ELF-1 (cell line): ENCODE measurements around the gene TIMP3.
A peak's percentile ranks its signal among the peaks of the same experiment; 100 is the strongest.
"Not testable (repeated sequence)": the region's sequence is repeated elsewhere in the genome, so short reads cannot be mapped to it uniquely, and the experiment has no call there.

Source experiments
- DNase-seq: peaks from one replicate; pipeline ENCODE4 v3.0.0-alpha.2; 2016; ENCODE audit warnings: low read depth, low spot score

The TIMP3 gene

DNA sequence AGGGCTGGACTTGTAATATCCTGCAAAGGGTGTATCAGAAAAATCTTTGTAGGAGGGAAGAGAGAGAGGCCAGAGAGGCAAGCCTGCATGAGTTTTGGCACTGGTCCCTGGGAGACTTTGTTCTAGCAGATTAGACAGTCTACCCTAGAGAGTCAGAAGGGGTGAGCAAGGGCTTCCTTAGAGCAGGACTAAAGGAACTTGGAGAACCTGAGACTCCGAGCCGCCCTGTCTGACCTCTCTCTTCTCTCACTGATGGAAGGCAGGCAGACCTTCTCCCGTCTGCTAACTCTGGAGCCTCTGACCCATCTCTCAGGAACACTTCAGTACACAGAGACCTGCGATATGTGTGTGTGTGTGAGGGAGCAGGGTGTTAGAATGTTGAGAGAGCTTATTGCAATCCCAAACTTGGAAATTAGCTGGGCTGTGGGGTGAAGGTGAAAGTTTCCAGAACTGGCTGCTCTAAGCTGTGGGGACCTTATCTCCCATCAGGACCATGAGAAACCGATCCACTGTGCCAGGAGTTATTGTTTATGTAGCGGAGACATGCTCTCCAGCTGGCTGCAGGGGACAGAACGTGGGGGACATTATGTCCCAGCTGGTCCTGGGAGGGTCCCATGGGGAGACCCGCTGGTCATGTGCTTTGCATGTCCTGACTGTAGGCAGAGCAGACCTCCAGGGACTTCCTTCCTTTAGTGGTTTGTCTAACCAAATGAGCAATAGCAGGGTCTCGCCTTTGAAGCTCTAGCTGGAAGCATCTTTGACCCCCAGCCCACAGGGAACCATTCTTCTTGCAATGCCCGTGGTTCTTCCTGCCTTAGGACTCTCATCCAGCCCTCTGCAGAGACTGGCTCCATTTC lies 51.1 kb downstream of the TIMP3 start:
- no peak for DNase-seq

DNA sequence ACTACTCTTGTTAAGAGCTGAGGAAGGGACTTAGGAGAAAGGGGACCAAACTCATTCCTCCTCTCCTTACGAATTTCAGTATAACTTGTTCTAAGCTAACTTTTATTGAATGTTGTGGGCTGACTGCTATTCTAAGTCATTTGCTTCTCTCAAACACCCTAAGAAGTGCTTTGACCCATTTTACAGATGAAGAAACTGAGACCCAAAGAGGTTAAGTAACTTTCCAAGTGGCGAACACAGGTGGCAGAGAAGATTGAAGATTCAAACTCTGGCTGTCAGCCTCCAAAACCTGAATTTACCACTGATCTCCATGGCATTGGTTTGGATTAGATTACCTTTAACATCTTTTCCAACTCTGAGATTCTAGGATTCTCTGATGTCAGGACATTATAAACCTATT lies 52.2 kb downstream of the TIMP3 start:
- DNase-seq = no peak

DNA sequence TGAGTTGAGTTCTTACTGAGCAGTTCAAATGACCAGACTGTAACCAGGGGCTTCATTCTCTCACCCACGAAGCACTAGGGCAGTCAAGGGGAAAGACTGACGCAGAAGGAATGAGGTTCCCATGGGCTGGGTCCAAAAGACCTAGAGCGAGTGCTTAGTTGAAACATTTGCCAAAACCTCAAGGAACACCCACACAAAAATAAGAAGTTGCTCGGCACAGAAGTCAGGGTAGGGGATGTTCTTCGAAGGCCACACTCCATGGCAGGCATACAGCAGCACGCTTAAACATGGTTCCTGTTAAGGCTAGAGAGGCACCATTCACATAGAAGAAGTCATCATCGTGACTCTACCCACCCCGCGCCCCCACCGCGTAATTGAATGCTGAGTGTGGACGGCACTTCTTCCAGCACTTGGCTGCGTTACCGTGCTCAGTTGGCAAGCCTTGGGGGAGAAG lies 52.9 kb downstream of the TIMP3 start:
- no peak for DNase-seq

DNA sequence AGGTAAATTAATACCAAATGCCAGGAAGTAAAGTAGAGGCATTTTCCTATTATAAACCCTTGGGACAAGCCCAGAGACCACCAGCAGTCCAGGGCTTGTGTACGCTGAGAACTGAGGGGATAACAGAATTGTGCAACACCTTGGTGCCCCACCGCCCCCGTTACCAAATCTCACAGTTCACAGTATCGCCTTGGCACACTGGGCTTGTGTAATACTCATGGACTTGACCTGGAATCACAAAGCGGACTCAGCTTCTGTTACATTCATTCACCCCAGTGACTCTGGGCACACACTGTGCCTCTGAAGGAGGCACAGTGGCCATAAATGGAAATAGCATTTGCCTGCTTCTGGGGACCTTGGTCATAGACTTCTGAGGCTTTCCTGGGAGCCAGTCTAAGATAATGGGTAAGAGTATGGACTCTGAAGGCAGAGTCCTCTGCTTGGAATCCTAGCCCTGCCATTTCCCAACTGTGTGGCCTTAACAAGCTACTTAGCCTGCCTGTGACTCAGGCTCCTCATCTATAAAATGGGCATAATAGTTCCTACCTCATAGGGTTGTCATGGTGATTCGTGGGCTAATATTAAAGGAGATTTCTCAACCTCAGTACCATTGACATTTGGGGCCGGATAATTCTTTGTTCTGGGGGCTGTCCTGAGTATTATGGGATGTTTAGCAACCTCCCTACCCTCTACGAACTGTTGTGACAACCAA lies 53.7 kb downstream of the TIMP3 start:
- no peak for DNase-seq

DNA sequence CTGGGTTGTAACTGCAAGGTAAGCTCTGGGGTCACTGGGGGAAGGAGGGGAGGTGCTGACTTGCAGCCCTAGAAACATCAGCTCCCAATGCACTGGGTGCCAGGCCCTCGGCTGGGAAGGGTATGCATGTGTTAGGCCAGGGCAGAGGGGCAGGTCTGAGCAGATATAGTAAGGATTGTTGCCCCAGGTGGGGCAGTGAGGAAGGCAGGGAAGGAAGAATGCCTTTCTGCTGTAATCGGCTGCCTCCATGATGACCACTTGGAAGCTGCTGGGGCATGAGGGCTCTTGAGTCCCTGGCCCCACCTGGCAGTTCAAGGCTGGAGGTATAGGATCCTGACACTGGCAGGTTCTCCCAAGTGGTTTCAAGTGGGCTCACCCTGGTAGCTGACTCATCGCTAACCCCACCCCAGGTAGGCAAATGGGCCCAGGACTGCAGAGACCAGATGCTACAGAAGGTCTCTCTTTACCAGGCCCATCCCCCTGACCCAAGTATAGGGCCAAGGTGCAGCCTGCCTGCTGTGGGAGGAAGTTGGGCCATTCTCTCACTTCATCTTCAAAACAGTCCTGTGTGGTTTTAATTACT lies 56.7 kb downstream of the TIMP3 start:
- DNase-seq = no peak

DNA sequence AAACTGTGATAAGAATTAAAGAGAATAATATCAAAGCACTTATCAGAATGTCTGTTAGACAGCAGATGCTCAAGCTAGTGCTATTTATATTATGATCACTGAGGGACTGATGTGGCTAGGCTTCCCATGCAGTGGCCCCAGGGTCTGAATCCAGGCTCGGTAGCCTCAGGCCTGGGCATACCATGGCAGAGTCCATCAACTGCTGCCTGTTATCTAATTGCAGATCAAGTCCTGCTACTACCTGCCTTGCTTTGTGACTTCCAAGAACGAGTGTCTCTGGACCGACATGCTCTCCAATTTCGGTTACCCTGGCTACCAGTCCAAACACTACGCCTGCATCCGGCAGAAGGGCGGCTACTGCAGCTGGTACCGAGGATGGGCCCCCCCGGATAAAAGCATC lies 57.5 kb downstream of the TIMP3 start:
- peak; percentile 37 for DNase-seq

DNA sequence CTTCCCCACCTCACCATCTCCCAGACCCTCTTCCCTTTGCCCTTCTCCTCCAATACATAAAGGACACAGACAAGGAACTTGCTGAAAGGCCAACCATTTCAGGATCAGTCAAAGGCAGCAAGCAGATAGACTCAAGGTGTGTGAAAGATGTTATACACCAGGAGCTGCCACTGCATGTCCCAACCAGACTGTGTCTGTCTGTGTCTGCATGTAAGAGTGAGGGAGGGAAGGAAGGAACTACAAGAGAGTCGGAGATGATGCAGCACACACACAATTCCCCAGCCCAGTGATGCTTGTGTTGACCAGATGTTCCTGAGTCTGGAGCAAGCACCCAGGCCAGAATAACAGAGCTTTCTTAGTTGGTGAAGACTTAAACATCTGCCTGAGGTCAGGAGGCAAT lies 58.2 kb downstream of the TIMP3 start:
- DNase-seq = no peak

DNA sequence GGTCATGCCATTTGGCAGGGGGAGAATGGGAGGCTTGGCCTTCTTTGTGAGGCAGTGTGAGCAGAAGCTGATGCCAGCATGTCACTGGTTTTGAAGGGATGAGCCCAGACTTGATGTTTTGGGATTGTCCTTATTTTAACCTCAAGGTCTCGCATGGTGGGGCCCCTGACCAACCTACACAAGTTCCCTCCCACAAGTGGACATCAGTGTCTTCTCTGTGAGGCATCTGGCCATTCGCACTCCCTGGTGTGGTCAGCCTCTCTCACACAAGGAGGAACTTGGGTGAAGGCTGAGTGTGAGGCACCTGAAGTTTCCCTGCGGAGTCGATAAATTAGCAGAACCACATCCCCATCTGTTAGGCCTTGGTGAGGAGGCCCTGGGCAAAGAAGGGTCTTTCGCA lies 59.8 kb downstream of the TIMP3 start:
- DNase-seq = no peak

DNA sequence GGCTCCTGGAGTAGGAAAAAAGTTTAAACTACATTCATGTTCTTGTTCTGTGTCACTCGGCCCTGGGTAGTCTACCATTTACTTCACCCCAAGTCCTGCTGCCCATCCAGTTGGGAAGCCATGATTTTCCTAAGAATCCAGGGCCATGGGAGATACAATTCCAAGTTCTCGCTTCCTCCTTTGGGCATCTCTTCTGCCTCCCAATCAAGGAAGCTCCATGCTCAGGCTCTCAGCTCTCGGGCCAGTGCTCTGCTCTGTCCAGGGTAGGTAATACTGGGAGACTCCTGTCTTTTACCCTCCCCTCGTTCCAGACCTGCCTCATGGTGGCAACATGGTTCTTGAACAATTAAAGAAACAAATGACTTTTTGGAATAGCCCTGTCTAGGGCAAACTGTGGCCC lies 60.6 kb downstream of the TIMP3 start:
- DNase-seq = no peak

DNA sequence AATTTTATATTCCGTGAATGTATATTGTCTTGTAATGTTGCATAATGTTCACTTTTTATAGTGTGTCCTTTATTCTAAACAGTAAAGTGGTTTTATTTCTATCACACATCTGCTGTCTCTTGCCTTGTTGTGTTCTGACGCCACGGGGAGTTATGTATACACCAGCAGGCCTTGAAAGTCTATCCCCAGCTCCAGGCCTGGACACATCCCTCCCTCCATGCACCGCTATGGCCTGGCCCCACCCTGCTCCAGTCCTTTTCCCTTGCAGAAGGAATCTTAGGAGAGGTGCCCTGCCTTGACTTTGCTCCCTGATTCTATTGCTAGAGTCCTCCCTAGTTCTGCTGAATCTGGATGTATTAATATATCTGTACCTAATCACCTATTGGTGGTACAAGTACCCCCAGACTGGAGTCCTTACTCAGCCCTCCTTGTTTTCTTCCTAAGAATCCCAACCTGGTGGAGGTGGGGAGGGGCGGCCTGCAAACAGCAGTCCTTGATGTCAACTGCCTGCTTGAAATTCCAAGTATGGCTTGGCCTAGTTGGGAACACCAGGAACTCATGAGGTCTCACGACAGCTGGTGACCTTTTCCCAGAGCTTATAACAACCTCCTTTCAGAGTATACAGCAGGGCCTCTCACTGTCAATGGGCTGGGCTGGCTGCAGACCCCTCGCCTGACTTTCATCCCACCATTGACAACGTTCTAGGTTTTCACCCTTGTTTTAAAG lies 61.6 kb downstream of the TIMP3 start:
- DNase-seq = no peak

DNA sequence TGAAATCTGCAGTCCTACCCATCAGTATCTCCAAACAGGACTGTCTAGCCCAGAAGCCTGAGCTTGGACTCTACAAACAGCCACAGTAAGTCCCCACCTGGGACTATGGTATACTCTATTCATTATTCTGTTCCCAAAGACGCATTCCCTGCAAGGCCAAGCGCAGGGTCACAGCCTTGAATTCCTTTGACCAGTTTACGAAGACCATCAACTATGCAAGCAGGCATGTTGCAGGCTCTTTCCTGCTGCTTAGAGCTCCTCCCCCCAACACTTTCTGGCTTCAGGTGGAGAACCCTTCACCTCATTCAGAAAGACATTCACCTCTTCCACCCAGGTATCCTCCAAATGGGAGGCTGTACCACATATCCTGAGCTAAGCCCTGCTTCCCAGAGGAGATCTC lies 62.5 kb downstream of the TIMP3 start:
- DNase-seq = no peak

DNA sequence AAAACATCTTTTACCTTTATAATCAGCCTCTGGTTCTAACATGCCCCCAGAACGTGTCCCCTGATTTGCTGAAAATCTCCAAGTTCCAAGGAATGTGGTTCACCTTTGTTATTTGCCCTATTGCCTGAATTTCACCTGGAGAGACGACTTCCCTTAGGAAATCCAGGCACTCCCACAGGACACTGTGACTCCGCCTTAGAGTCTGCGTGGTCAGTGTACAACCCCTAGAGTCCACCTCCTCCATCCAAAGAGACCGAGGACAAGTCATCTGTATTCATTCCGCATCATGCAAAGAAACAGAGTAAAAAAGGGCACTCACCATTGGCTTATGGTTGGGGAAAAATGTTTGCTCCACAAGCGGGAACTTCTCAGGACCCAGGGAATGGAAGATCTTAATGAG lies 63.1 kb downstream of the TIMP3 start:
- no peak for DNase-seq

DNA sequence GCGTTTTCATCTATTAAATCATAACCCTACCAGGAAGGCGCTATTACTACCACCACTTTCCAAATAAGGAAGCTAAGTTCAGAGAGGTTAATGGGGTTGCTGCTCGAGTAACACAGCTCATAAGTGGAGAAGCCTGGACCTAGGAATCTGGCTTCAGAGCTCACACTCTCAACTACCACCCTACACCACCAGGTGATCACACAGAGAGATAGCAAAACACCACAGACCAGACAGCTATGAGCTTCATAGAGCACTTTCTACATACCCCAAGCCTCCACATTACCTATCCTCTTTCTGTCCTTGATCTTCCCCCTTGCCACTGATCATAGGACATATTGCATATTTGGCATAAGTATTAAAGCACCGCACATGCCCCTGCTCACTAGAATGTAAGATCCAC lies 65.4 kb downstream of the TIMP3 start:
- DNase-seq = no peak

DNA sequence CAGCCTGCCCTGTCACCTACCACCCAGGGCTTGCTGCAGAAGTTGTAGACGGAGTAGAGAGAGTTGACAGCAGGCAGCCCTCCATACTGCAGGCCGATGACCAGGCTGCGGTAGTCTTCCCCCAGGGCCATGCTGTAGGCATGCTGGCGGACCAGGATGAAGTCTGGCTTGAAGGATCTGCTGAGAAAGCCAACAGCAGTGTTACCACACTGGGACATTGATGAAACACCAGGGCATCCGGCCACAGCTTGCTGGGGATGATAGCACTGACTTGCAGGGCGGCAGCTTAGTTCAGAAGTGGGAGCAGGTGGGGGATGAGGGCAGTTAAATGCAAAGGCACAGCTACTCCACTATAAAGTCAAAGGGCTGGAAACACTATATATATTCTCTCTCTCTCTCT lies 67.4 kb downstream of the TIMP3 start:
- DNase-seq = no peak

DNA sequence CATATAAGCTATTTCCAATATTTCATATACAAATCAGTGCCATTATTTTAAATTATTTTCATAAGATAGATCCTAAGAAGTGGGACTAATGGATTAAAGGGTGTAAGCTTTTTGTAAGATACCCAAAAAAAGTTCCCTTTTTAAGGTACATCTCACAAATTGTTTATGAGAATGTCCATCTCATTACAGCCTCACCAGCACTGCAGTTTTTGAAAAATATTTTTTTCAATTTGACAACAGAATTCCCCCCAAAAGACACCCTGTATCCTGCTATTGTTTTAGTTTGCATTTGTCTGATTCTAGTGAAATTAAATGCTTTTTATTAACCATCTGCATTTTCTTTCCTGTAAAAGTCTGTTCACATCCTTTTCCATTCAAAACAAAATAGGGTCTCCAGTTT lies 69.0 kb downstream of the TIMP3 start:
- DNase-seq = no peak

DNA sequence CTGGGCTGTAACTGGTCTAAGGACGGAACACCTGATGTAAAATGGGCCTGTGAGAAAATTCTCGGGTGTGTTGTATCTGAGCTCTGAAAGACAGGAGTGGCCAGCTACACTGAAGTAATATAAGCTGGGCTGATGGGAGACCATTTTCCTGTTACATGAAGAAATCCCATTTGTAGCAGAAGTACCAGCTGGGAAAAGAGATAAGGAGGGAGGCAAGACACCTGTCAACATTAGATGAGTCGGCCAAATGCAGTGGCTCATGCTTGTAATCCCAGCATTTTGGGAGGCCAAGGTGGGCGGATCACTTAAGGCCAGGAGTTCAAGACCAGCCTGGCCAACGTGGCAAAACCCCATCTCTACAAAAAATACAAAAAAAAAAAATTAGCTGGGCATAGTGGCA lies 72.1 kb downstream of the TIMP3 start:
- not testable (repeated sequence) for DNase-seq

DNA sequence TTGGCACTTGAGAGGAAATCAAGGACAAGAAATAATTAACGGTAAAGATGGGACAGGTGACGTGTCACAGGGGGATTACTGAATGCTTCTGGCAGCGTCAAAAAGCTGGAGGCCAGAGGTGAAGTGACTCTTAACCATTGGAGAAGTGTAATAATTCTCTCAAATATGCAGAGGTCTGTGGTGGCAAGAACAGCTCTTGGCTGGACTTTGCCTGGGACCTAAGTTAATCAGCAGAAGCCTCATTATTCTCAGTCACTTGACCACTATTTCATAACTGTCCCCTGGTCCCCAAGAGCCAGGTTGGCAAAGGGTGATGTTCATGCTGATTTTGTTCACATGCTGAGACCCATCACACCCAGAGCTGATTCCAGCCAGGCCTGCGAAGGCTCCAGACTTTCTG lies 72.9 kb downstream of the TIMP3 start:
- DNase-seq = no peak

DNA sequence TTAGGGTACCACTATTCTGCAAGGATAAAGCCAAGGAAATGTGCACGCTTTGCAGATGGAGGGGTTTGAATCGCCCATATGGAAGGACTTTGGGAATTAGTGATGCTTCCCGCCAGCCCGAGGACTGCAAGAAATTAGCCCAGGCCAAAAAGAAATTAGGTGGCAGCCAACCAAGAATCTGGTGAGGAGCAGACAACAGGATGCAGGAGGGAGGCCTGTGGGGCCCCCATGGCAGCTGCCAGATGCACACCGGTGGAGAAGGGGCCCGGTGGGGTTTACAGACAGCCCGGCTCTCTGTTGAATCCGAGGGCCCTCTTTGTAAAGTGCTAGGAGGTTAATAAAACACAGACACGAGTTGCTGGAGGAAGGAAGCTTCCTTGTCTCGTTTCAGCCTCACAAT lies 73.5 kb downstream of the TIMP3 start:
- no peak for DNase-seq

DNA sequence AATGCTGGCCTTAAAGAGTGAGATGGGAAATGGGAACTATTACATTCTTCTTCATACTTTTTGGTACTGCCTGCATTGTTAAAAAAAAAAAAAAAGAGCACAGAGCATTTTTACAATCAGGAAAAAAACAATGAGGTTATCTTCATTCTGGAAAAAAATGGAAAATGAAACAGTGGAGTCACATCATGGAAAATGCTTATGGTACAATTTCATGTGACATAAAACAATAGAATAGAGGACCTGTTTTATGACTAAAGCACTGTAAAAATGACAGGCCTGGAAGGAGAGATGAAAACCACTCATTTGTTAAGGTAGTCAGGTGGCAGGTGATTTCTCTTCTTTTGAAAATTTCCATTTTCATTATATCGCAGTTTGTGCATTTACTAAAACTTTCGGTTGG lies 75.0 kb downstream of the TIMP3 start:
- DNase-seq = no peak

DNA sequence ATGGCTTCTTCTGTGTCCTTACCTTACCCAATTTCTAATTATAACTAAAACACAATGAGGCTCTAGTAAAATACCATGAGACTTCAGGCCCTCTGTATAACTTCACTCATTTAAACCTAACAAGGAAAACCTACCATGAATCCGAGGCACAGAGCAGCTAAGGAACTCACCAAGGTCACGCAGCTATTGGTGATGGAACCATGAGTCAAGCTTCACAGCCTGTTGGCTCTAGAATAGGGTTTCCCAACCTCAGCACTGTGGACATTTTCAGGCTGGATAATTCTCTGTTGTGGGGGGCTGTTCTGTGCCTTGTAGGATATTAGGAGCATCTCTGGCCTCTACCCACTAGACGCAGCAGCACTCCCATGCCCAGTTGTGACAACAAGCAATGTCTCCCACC lies 75.7 kb downstream of the TIMP3 start:
- DNase-seq = no peak

DNA sequence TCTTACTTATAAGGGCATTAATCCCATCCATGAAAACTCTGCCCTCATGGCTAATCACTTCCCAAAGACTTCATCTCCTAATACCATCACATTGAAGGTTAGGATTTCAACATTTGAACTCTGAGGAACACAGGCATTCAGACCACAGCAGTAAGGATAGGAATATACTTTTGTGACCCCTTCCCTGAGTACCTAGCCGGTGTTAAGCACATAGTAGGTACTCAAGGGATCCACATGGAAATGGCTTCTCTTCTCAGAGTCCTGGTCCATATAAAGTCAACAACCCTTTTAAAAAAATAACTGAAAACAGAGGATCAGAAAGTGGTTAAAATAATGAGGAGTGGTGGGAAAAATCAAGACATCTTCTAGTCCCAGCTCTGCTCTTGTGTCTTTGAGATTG lies 78.0 kb downstream of the TIMP3 start:
- DNase-seq = no peak

DNA sequence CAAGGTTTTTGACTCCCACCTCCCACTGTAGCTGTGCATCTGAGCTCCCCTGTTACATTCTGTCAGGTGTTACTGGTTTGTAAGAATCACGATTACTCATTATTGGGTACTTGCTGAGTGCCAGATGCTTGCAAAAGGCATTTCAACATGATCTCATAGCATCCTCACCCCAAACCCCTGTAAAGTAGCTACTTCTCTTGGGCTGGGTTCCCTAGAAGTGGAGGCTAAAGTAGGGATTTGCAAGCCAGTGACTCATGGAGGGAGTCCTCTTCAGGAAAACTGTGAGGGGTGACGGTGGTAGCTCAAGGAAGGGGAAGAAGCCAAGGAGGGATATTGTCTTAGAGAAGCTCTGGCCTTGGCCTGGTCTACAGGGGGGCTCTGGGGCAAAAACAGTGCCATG lies 78.6 kb downstream of the TIMP3 start:
- no peak for DNase-seq
